ENCODE results near the gene VKORC1L1. TPM values are rescaled to one million over a fixed set of nuclear protein-coding genes. Genes with fewer than 3 reads are reported as not detected.

Gene VKORC1L1
- total RNA-seq, 1 donor from 2014 or later, result 32.5 TPM

DNA sequence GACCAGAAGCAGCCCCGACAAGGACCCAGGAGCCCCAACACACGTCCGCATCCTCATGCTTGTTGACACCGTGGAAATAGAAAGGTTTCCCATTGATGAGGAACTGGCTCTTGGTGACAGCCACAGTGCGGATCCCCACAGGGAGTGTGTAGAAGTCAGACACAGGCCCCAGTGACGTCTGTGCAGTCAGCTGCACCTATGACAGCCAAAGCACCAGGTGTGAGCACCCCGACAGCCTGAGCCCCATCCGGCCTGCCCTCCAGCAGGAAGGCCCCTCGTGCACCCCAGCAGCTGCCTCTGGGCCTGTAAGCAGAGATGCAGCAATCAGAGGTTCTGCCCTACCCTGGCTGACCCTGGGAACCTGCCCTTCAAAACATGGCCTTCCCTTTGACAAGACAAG, 102.0 kb downstream of the VKORC1L1 start:
- H3K27me3 Mint-ChIP-seq (ENCODE audit: low read depth), result no peaks in the 10 kb centered on the region

DNA sequence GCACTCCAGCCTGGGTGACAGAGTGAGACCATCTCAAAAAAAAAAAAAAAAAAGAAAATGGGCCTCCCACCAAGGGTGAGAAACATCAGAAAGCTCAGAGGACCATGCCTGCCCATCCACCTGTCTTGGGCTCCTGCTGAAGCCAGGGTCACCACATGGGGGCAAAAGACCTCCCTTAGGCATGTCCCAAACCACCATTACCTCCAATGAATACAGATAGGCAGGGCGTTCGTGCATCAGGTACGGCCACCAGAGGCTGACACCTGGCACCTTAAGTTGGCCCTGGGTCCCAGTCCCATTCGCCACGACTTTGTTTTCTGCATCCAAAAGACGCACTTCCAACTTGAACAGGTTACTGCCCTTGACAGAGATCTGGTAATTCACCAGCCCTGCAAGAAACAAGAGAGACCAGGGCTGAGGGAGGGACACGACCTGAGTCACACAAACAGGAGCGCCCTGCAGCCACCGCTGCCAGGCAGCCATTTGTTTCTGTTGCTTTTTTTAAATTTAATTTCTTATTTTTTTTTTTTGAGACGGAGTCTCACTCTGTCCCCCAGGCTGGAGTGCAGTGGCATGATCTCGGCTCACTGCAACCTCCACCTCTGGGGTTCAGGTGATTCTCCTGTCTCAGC, 103.1 kb downstream of the VKORC1L1 start:
- DNase-seq (ENCODE audit: low spot score), result peak; percentile 22
- H3K36me3 Mint-ChIP-seq (ENCODE audit: low read depth), result peaks cover 14% of the 10 kb centered on the region
- H3K27ac Mint-ChIP-seq (ENCODE audit: unreplicated experiment), result no peak overlapping the region
- H3K9me3 Mint-ChIP-seq (ENCODE audit: low read depth), result no peaks in the 10 kb centered on the region
- TF ChIP-seq, protein P1, sequence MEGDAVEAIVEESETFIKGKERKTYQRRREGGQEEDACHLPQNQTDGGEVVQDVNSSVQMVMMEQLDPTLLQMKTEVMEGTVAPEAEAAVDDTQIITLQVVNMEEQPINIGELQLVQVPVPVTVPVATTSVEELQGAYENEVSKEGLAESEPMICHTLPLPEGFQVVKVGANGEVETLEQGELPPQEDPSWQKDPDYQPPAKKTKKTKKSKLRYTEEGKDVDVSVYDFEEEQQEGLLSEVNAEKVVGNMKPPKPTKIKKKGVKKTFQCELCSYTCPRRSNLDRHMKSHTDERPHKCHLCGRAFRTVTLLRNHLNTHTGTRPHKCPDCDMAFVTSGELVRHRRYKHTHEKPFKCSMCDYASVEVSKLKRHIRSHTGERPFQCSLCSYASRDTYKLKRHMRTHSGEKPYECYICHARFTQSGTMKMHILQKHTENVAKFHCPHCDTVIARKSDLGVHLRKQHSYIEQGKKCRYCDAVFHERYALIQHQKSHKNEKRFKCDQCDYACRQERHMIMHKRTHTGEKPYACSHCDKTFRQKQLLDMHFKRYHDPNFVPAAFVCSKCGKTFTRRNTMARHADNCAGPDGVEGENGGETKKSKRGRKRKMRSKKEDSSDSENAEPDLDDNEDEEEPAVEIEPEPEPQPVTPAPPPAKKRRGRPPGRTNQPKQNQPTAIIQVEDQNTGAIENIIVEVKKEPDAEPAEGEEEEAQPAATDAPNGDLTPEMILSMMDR (IDR thresholded peaks at IDR 0.05), result no peak
- no peak overlapping the region for H3K4me3 Mint-ChIP-seq (ENCODE audit: unreplicated experiment)
- H3K4me1 Mint-ChIP-seq (ENCODE audit: low read depth), result peaks cover 8% of the 10 kb centered on the region
- no peaks in the 10 kb centered on the region for H3K27me3 Mint-ChIP-seq (ENCODE audit: low read depth)

More for the DNA sequence above, 102.0 kb downstream of the VKORC1L1 start:
- H3K4me3 Mint-ChIP-seq (ENCODE audit: unreplicated experiment), result no peak overlapping the region
- H3K9me3 Mint-ChIP-seq (ENCODE audit: low read depth), result no peaks in the 10 kb centered on the region
- H3K27ac Mint-ChIP-seq (ENCODE audit: unreplicated experiment), result no peak overlapping the region
- no peaks in the 10 kb centered on the region for H3K4me1 Mint-ChIP-seq (ENCODE audit: low read depth)
- peak; percentile 66 for DNase-seq (ENCODE audit: low spot score)
- H3K36me3 Mint-ChIP-seq (ENCODE audit: low read depth), result peaks cover 20% of the 10 kb centered on the region
- TF ChIP-seq, protein P1 (IDR thresholded peaks at IDR 0.05), result no peak

DNA sequence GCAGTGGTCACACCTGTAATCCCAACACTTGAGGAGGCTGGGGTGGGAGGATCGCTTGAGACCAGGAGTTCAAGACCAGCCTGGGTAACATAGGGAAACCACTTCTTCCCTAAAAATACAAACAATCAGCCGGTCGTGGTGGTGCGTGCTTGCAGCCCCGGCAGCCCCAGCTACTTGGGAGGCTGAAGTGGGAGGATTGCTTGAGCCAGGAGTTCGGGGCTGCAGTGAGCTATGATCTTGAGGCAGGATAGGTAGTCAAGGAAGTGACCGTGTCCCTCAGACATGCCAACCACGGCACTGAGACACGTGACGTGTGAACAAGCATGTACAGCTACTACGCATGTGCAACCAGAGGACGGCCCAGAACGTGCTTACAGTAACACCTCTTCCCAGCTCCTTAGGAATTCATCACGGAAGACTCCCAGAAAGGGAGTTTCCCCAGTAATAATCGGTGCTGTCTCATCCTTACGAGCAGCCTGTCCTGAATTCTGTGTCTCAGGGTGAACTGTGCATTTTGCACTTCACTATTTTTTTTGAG, 103.9 kb downstream of the VKORC1L1 start:
- Mint-ChIP-seq H3K4me3 (ENCODE audit: unreplicated experiment) (no peak overlapping the region), H3K27me3 (ENCODE audit: low read depth) (no peaks in the 10 kb centered on the region), H3K4me1 (ENCODE audit: low read depth) (peaks cover 11% of the 10 kb centered on the region), H3K36me3 (ENCODE audit: low read depth) (peaks cover 12% of the 10 kb centered on the region), H3K27ac (ENCODE audit: unreplicated experiment) (no peak overlapping the region), H3K9me3 (ENCODE audit: low read depth) (no peaks in the 10 kb centered on the region)
- peak; percentile 70 for DNase-seq (ENCODE audit: low spot score)
- TF ChIP-seq, protein P1 (IDR thresholded peaks at IDR 0.05), result no peak

DNA sequence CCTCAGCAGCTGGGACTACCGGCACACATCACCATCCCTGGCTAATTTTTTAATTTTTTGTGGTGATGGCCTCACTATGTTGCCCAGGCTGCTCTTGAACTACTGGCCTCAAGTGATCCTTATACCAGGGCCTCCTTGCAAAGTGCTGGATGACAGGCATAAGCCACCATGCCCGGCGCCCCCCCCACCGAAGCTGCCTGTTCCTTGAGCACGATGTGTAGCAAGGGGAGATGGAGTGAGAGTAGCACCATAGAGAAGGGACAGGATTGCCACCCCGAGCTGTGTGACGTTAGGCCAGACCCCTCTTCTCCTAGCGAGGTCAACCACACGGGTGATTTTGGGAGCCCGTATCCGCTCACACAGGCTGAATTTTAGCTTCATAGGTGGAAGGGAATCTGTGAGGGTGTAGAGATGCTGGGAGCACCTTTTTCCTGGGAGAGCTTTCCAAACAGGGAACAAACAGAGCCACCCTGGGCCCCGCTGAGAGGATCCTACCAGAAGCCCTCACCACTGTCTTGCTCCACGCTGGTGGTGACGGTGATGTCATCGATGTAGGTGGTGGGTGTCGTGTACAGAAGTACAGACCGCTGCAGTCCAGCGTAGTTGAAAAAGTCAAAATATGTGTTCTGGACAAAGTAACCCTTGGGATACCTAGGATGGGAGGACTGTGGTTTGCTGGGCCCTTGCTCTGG, 106.2 kb downstream of the VKORC1L1 start:
- no peak overlapping the region for H3K4me3 Mint-ChIP-seq (ENCODE audit: unreplicated experiment)
- no peak overlapping the region for H3K27ac Mint-ChIP-seq (ENCODE audit: unreplicated experiment)

More for the DNA sequence above, 106.2 kb downstream of the VKORC1L1 start:
- Mint-ChIP-seq H3K36me3 (ENCODE audit: low read depth) (peaks cover 3% of the 10 kb centered on the region), H3K27me3 (ENCODE audit: low read depth) (no peaks in the 10 kb centered on the region), H3K9me3 (ENCODE audit: low read depth) (no peaks in the 10 kb centered on the region), H3K4me1 (ENCODE audit: low read depth) (peaks cover 11% of the 10 kb centered on the region)
- DNase-seq (ENCODE audit: low spot score), result peak; percentile 77
- TF ChIP-seq, protein P1 (IDR thresholded peaks at IDR 0.05), result no peak

All from chondrocyte (in vitro differentiated cells).